LHCN-M2 (cell line): ENCODE data around the gene PLA2G2E. TPM values are rescaled to one million over a fixed set of nuclear protein-coding genes. Genes with fewer than 3 reads are reported as not detected.

Experiments
- DNase-seq: peaks from one replicate; pipeline ENCODE4 v3.0.0-alpha.2; 2012; ENCODE audit warnings: low read depth
- polyA plus RNA-seq: library from polyadenylated mRNA; unstranded; fragments of >200 nt; gene quantifications from one replicate; pipeline ENCODE4 v1.2.1, GENCODE V29; 2012; ENCODE audit warnings: missing spikeins
- total RNA-seq: library from RNA; depleted of rRNA; stranded (reverse); fragments of >200 nt; gene quantifications from 2 replicates; pipeline ENCODE4 v1.2.3, GENCODE V29; 2014; rRNA removed

PLA2G2E gene, protein sequence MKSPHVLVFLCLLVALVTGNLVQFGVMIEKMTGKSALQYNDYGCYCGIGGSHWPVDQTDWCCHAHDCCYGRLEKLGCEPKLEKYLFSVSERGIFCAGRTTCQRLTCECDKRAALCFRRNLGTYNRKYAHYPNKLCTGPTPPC
- total RNA-seq, result not detected in 2 replicates
- not detected for polyA plus RNA-seq

DNA sequence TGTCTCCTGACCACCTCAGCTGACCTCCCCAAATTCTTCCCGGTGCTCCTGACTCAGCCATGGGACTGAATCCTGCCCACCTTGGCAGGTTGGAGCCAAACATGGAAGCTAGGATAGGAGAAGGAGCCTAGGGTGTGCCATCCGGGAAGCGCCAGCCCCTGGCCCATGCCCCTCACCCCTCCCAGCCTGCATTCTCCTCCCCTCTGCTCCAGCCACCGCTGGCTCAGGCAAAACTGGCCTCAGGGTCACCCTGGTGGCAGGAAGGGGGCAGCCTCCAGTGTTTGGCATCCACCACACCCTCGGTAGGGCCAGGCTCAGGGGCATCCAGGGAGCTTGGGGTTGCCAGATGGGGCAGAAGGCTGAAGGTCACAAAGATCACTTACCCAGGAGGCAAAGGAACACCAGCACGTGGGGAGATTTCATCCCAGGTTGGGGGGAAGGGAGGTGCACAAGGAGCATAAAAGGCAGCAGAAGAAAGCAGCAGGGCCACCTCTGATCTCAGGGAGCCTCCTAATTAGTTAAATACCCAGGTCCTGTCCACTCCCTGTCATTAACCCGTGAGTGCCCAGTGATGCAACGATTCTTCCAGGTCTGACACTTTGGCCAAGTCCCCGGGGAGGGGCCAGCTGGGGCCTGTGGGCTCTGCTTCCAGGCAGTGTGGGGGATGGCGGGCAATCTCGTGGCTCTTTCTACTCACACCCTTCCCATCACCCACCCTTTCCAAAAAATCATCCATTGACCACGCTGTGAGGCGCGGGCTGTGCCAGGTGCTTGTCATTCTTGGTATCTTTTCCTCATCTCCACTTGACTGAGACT, at the start of gene PLA2G2E:
PLA2G2E (minus strand) TSS at position 481 of the 816 bp plus-strand sequence; CDS start at position 423, 58 bp downstream.
- DNase-seq, result no peak

GRCh38 chr1:19971664-19972063, 48.2 kb upstream of the PLA2G2E start:
- DNase-seq, result no peak

DNA sequence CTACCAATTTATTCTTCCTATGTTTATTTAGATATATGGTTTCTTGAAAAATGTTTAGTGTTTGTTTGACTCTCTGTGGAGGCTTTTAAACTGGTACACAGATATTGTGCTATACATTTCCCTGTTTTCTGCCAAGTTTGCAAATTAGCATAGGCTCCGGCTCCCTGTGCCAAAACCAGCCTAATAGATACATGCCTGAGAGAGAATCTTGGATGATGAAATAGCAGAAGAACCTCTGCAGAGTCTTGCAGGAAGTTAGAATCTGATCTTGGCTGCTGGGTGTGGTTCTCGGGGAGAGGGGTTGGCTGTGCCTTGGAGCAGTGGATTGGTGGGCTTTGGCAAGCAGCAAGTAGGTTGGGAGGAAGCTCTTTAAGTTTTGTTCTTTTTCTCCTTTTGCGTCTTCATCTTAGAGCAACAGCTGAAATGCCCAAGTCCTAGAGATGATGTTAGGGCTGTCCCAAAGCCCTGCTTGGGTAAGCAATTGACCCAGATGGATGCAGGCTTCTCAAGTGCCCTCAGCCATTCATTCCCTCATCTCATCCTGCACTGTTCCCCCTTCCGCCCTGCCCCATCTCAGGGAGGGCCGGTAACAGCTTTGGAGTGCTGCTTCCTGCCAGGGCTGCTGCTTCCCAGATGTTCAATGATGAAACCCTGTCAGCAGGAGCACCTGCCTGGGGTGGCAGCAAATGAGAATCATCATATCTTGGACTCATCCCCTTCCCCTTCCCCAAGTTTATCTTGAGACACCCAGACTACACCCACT, 46.7 kb upstream of the PLA2G2E start:
- no peak for DNase-seq

- DNase-seq, result no peak
Measured at GRCh38 chr1:19967808-19968207, 44.4 kb upstream of the PLA2G2E start.

DNA sequence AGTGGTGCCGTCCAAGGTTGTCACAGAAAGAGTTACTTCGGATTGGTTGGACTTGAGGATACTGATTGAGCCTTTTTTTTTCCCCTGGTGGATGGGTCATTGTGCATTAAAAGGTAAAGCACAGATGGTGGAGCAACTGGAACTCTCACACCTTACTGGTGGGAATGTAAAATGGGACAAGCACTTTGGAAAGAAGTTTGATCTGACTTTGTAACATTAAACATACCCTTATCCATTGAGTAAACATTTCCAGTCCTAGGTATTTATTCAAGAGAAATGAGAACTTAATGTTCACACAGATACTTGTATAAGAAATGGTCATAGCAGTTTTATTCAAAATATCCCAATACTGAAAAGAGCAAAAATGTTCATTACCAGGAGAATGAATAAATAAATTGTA, 41.1 kb upstream of the PLA2G2E start:
- DNase-seq, result no peak

DNA sequence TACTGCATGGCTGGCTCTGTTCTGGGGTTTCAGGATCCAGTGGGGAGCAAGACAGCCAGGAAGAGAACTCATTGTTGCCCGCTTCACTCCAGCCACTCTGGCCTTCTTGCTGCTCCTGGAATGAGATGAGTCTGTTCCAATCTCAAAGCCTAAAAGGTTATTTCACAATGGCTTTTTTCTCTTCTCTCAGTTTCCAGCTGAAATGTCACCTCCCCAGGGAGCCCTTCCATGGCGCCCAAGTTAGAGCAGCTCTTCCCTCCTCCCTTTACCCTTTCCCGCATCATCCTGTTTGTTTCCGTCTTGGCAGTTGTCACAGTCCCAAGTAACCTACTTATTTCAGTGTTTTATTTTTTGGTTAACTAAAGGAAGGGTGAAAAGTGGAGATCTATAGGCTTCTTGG, 40.2 kb upstream of the PLA2G2E start:
- no peak for DNase-seq

DNA sequence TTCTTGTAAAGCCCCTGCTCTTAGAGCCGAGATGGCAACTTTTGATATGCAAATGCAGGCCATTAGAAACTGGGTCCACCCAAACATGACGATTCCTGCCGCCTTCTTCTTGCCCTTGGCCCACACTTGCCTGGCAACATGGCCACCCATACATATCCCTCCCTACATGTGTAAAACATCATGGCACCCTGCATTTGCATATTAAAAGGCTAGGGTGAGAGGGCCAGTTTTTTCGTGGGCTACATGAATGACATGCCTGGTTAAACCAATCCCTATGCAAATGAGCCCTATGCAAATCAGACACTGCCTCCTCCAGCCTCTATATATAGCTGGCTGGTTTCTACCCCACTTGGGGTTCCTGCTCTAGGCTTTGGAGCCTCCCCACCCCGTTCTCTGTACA, 37.2 kb upstream of the PLA2G2E start:
- DNase-seq, result no peak

- no peak for DNase-seq
Measured at GRCh38 chr1:19957779-19958178, 34.4 kb upstream of the PLA2G2E start.

- no peak for DNase-seq
Measured at GRCh38 chr1:19955534-19956170, 32.2 kb upstream of the PLA2G2E start.

- DNase-seq, result no peak
Measured at GRCh38 chr1:19954059-19954458, 30.6 kb upstream of the PLA2G2E start.

DNA sequence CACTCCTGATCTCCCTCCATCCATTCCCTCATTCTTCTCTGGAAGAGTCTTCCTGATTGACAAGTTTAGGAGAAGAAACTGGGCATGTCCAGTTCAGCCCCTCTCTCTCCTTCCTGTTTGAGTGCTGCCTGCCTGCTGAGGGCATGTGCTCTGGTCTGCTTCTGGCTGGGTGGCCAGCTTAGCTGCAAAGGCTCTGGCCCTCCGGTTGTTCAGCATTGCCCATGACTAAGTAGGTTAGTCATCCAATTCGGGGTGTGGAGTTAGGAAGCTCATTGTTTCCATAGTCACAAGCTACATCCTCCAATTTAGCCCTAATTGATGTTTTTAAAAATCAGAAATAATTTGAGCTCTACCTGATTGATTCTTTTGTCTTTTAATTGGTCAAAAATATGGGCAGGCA, 25.6 kb upstream of the PLA2G2E start:
- peak; percentile 69 for DNase-seq

DNA sequence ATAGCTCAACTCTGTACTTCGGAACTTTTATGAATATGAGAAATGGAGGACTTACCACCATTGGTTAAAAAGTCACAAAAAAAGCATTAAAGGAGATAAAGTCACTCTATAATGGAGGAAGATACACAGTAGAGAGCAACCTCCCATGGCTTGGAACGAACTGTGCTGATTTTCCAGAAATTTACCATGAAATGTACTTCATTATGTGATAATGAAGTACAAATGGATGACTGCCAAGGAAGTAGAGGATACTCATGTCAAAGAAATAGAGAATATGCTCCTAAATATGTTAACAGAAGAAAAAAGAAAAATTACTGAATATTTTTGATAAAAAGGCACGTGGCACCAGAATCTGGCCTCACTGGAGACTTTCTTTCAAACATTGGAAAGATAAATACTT, 23.6 kb upstream of the PLA2G2E start:
- DNase-seq, result no peak

DNA sequence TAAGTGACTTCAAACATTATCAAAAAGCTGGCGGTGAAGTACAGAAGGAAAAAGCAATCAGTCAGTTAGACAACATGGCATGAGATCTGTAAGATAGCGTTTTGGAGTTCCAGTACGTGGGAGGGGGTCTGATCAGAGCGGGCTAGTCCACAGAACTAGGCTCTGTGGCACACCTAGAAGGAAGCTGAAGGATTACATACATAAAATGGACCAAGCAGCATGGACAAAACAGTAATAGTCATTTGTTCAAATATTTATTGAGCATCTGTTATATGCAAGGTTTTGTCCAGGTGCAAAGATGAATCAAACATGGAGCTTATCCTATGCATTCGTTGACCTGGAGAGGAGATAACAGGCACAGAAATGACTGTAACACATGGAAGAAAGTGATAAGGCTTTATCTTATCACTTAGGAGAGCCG, 22.9 kb upstream of the PLA2G2E start:
- DNase-seq, result no peak

DNA sequence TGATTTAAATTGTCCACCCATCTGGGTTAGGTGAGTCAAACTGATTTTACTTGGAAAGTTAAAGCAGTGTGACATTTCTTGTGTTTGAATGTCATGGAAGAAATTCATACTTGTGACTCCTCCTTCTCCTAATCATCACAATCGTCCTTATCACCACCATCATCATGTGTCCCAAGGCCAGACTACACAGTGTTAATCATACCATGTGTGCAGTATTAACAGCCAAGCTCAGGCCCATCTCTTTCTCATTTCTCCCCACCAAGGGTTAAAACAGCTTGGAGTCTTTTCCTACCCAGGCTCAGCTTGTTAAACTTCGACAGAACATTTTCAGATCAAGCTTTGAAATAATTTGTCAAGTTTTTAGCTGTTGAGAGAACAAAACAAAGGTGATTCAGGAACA, 22.5 kb upstream of the PLA2G2E start:
- no peak for DNase-seq

DNA sequence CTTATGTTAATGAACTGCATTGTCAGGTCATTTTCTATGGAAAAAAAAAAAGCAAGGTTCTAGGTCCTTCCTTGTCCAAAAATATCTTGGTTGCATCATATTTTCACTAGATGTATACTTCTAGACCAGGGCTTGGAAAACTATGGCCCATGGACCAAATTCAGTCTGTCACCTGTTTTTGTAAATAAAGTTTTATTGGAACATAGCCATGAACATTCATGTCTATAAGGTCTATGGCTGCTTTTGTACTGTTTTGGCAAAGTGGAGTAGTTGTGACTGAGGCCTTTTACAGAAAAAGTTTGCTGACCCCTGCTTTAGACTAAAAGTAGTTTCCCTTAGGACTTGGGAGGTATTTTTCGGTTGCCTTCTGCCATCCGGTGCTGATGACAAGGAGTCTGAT, 19.2 kb upstream of the PLA2G2E start:
- no peak for DNase-seq

- peak; percentile 3 for DNase-seq
Measured at GRCh38 chr1:19942088-19942487, 18.7 kb upstream of the PLA2G2E start.

DNA sequence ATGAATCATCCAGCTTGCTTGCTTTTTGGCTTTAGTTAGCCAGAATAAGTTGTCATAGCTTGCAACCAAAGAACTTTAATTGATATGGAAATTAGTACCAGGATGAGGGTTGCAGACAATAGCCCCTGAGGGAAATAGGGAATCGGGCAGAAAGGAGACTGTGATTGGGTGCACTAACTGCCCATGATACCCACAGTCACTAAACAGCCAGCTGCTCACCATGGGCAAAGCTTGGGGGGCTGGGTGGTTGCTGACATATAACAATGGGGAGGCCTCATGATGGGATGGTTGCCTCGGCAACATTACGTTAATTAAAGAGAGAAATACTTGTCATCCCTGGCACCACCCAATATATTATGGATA, 17.8 kb upstream of the PLA2G2E start:
- no peak for DNase-seq

DNA sequence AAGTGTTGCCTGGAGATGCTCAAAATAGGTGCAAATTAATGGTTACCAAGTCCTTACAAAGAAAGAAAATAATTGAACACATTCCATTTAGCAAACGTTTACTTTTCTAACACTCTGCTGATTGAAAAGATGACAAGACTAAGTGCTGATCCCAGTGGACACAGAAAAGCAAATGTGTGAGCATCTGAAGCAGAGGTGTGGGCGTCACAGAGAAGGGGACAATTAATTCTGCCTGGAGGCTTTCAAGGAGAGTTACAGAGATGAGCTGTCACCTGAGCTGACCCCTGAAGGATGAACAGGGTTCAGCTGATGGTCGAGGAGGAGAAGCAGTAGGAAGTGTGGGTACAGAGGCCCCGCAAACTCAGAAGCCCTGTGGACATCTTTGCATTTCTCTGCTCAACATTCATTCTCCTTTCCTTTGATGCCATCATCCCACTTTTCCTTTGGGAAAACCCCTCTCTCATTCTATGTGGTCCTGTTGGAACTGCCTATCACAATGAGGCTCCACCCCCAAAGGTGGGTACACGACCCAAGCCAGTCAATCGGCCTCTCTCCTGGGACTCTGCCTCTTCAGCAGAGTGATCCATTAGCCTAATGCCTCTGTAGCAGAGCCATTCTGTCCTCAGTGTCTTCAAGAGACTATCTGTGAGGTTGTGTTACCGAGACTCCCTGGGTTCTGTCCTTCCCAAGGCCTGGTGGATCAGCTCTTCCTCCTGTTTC, 17.2 kb upstream of the PLA2G2E start:
- DNase-seq, result no peak

DNA sequence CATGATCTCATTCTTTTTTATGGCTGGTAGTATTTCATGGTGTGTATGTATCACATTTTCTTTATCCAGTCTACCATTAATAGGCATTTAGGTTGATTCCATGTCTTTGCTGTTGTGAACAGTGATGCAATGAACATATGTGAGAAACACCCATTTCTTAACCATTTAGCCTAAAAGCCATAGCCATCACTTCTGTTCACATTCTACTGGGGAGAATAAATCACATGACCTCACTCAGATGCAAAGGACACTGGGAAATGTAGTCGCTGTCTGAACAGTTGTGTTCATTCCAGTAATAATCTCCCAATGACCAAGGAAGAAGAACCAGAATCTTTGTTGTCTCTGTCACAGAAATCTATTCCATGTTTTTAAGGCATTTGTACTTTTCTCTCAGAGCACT, 15.1 kb upstream of the PLA2G2E start:
- DNase-seq, result no peak

- no peak for DNase-seq
Measured at GRCh38 chr1:19936061-19936750, 12.8 kb upstream of the PLA2G2E start.

DNA sequence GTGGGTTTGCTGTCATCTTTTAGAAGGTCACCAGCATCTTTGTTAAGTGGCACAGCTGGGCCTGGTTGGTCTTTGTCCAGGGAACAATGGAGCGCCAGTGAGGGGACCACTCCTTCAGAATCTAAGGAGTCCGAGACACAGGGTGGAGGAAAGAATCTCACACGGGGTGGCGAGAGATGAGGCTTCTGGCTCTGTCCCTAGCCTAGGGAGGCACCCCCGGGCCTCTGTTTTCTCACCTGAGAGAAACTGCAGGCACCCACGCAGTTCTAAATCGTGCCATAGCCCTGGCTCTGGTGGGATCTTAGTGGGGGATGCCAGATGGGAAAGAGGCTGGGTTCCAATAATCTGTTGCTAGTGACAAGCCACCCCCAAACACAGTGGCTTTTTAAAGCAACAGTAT, 10.9 kb upstream of the PLA2G2E start:
- DNase-seq, result no peak
